H4 (cell line): ENCODE data around the gene IGSF23. TPM values are rescaled to one million over a fixed set of nuclear protein-coding genes. Genes with fewer than 3 reads are reported as not detected.
"Not testable (repeated sequence)": the region's sequence is repeated elsewhere in the genome, so short reads cannot be mapped to it uniquely, and the experiment has no call there.

Experiments
- DNase-seq: peaks from one replicate; pipeline ENCODE4 v3.0.0-alpha.2; 2015; ENCODE audit warnings: low spot score
- total RNA-seq: library from RNA; depleted of rRNA; stranded (reverse); fragments of >200 nt; shearing (Covaris generic); gene quantifications from 2 replicates; pipeline ENCODE4 v1.2.3, GENCODE V29; 2014

Gene IGSF23
- total RNA-seq, 1 experiment from 2014 or later: not detected

DNA sequence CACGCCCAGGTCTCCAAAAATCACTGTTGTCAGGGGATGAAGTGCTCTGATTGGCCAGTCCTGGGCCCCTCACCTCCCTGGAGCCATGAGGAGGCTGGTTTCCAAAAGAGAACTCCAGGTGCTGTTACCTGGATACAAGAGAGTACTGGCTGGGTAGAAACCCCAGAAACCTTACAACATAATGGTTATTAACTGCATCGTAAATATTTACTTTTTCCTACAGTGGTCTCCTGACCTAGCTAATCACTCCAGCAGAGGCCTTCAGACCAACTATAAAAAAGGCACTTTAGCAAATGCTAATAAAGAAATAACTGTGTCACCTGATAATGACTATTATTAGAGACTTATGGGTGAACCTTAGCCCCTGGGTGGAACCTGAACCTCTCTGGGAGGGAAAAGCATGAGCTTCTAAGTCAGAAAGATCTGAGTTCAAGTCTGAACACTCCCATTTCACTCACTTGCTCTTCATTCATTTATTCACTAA lies 1.5 kb upstream of the IGSF23 start:
- no peak for DNase-seq

DNA sequence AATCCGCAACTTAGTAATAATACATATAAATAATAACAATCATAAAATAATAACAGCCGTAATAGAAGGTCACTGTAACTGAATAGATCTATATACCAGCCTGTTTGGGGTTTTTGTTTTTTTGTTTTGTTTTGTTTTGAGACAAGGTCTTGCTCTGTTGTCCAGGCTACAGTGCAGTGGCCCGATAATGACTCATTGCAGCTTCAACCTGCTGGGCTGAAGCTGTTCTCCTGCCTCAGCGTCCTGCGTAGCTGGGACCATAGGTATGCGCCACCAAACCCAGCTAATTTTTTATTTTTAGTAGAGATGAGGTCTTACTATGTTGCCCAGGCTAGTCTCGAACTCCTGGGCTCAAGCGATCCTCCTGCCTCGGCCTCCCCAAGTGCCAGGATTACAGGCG lies 950 bp downstream of the IGSF23 start:
- no peak for DNase-seq

DNA sequence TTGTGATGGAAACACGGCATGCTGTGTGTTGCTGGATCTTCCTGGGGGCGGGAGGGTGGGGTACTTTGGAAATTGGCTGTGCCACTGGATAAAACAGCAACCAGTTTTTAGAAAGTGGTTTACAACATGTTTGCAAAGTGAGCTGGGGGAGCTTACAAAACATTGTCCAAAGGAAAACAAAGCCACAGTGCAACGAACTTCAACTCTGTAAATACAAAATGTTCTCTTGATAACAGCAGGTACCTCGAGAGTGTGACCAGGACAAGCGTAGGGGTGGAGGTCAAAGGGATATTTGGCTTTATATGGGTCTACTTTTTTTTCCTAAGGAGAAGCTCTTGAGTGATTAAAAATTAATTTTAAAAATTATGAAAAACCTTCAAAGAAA lies 2.5 kb downstream of the IGSF23 start:
- DNase-seq: no peak

DNA sequence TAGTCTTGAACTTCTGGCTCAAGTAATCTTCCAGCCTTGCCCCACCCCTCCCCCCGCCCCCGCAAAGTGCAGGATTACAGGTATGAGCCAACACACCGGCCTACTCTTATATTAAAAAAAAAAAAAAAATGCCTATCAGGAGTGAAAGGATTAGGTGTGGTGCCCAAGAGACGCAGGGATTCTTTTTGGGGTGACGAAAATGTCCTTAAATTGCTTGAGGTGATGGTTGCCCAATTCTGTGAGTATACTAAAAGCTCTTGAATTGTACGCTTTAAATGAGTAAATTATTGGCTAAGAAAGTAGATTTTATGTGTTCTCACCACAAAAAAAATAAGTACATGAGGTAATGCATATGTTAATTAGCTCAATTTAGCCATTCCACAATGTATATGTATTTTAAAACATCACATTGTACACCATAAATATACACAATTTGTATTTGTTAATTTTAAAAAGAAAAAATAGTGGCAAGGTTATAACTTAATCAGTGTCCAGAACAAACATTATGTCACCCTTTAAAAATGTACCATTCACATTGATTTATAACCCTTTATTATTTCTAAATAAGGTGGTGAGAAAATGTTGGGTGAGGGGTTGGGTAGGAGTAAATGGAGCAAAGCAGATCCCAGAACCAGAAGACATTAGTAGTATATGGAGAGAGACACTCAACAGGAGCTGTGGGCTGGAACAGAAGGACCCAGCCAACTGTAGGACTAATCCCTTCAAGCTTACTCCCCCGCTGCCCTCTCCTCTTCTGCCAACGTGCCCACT lies 3.9 kb downstream of the IGSF23 start:
- DNase-seq: no peak

DNA sequence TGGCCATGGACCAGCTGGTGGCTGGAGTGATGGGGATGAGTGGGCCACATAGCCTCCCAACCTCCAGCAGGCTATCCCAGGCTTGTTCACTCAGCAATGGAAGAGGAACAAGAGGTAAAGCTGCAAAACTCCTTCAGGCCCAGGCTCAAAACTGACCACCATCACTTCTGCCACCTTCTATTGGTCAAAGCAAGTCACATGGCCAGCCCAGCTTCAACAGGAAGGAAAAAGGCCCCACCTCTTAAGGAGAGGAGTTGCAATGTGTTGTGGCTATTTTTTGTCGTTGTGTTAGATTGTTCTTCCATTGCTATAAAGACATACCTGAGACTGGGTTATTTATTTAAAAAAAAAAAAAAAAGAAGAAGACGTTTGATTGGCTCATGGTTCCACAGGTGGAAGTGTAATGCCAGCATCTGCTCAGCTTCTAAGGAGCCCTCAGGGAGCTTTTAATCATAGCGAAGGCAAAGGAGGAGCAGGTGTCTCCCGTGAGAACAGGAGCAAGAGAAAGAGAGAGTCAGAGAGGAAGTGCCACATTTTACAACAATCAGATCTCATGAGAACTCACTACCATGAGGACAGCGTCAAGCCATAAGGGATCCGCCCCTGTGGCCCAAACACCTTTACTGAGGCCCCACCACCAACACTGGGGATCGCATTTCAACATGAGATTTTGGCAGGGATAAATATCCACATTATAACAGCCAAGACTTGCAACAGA lies 5.4 kb downstream of the IGSF23 start:
- no peak for DNase-seq

DNA sequence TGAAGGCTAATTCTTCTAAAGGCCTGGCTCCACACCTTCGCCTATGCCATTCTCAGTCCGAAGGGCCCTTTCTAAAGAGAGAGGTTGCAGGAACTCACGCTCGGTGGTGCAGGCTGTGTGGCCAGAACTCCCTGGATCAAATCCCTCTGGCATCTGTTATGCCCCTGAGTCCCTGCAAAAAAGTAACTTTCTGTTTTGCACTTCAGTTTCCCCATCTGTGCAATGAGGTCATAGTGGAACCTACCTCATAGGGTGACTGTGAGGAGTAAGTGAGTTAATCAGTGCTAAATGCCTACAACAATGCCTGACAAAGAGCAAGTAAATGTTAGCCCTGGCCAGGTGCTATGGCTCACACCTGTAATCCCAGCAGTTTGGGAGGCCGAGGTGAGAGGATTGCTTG lies 7.3 kb downstream of the IGSF23 start:
- DNase-seq: no peak

DNA sequence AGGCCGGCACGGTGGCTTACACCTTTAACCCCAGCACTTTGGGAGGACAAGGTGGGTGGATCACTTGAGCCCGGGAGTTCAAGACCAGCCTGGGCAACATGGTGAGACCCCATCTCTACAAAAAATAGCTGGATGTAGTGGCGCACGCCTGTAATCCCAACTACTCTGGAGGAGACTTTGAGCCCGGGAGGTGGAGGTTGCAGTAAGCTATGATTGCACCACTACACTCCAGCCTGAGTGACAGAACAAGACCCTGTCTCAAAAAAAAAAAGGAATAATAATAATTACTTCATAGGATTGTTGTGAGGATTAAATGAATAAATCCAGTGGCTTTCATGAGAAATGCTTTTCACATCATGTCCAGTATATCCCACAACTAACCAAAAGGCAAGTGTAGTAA lies 8.0 kb downstream of the IGSF23 start:
- DNase-seq: no peak

DNA sequence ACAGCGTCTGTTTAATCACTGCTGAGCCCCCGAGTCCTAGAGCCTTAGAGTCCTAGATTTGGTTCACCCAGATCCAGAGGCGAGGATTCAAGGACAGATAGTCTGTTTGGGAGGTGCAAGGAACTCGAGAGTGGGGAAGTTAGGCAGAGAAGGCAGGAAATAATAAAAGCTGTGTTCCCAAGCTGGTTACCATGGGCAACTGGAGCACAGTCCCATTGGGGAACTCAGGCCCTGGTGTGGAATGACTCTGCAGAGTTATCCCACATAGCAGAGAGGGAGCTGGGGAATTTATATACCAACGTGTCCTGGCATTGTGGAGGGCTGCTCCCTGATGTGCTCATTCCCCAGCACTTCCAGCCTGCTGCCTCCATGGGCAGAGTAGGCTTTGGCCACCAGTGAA lies 9.7 kb downstream of the IGSF23 start:
- no peak for DNase-seq

DNA sequence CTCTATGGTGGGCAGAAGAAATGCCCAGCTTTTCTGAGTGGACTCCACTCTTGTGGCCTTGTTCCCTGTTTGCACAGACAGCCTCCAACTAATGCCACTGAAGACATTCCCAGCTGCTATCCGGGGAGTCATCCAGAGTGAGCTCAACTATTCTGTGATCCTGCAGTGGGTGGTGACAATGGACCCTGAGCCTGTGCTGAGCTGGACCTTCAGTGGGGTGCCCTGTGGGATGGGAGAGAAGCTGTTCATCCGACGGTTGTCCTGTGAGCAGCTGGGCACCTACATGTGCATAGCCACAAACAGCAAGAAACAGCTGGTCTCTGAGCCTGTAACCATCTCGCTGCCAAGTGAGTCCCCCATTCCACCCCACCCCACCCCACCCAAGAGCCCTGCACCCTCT lies 10.3 kb downstream of the IGSF23 start:
- DNase-seq: no peak

DNA sequence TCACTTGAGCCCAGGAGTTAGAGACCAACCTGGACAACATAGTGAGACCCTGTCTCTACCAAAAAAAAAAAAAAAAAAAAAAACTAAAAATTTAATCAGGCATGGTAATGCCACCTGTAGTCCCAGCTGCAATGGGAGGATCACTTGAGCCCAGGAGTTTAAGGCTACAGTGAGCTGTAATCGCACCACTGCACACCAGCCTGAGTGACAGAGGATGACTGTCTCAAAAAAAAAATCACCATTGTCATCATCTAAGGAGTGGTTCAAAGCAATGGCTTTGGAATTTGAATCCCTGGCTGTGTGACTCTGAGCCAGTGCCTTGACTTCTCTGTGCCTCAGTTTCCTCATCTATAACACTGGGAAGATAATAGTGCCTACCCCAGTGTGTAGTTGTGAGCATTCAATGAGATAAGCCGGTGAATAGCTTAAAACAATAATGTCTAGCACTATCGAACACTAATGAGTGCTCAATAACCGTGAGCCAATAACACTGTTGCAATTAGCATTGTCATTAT lies 11.5 kb downstream of the IGSF23 start:
- DNase-seq: no peak

DNA sequence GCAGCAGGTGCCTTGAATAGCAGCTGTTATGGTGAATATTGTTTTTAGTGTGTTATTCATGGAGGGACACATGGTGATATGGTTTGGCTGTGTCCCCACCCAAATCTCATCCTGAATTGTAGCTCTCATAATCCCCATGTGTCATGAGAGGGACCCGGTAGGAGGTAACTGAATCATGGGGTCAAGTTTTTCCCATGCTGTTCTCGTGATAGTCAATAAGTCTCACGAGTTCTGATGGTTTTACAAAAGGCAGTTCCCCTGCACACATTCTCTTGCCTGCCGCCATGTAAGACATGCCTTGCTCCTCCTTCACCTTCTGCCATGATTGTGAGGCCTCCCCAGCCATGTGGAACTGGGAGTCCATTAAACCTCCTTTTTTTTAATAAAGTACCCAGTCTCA lies 12.3 kb downstream of the IGSF23 start:
- DNase-seq: not testable (repeated sequence)

DNA sequence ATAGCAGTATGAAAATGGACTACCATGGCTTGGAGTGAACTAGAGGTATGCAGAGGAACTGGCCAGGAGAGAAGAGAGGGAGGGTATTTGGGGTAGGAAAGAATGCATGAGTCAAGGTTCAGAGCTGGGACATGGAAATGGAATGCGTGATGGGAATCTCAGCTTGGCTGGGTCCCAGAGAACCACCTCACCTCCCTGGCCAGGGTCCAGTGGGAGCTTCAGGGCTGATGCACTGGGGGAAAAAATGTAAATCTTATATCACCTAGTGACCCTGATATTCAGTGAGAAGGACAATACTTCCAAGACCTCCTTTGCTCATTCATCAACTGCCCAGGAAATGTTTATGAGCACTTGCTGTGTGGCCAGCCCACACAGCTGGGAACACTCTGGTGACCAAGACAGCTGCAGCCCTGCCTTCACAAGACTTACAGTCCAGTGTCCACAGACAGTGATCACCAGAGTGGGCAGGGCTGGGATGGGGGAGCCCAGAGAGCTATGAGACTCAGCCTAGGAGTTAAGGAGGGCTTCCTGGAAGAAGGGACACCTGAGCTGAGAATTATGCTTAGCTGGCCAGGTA lies 12.8 kb downstream of the IGSF23 start:
- DNase-seq: peak; percentile 67

DNA sequence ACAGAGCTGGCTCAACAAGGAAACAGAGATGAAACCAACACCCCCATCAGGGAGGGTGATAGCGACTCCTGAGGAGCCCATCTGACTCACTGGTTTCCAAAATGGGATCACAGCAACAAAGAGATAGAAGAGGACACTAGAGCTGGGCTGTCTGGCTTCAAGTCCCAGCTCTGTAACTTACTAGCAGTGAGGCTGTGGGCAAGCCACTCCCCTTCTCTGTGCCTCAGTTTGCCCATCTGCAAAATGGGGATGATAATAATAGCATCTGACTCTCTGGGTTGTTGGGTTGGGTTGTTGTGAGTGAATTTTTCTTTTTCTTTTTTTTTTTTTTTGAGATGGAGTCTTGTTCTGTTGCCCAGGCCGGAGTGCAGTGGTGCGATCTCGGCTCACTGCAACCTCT lies 14.3 kb downstream of the IGSF23 start:
- no peak for DNase-seq

DNA sequence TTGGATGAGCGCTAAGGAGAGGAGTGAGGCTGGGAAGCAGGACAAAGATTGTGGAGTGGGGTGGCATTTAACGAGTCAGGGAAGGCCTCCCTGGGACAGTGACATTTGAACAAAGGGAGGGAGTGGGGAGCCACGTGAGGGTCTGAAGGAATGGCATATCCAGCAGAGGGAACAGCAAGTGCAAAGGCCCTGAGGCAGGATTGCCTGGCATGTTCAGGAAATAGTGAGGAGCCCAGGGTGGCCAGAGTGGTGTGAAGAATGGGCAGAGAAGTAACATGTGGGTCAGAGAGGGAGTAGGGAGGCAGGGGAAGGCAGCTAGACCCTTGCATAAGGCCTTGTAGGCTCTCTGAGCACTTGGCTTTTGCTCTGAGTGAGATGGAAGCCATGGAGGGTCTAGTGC lies 15.4 kb downstream of the IGSF23 start:
- no peak for DNase-seq

DNA sequence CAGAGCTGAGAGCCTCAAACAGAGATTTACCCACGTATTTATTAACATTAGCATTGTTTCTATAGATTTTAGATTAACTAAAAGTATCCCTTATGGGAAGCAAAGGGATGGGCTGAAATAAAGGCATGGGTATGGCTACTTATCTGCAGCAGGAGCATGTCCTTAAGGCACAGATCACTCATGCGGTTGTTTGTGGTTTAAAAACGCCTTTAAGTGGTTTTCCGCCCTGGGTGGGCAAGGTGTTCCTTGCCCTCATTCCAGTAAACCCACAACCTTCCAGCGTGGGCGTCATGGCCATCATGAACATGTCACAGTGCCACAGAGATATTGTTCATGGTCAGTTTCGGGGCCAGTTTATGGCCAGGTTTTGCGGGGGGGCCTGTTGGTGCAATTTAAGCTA lies 18.2 kb downstream of the IGSF23 start:
- not testable (repeated sequence) for DNase-seq

DNA sequence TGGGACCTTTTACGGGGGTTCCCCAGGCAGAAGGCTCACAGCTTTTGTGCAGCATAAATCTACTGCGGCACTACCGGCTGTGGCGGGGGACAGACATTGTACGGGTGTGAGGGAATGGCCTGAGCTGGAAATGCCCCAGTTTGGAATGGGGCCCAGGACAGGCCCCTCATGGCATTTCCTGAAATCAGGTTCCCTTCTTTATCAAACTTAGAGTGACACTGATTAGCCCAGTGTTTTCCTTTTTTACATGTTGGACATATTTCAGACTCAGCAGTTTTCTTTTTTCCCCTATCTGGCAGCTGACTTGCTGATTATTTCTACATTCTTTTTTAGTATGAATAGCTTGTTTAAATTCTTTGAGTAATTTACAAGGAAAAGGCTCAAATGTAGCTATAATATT lies 20.7 kb downstream of the IGSF23 start:
- DNase-seq: not testable (repeated sequence)

DNA sequence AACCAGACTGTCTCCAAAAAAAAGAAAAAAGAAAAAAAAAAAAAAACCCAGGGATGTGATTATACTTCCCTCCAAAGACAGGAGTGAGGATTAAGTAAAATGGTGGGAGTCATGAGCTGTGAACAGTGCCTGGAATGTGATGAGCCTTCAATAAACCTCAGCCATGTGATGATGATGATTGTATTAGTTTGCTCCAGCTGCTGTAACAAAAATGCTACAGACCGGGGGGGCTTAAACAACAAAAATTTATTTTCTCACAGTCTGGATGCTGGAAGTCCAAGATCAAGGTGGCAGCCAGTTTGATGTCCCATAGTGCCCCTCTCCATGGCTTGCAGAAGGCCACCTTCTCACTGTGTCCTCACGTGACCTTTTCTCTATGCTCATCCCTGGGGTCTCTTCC lies 21.4 kb downstream of the IGSF23 start:
- DNase-seq: no peak

DNA sequence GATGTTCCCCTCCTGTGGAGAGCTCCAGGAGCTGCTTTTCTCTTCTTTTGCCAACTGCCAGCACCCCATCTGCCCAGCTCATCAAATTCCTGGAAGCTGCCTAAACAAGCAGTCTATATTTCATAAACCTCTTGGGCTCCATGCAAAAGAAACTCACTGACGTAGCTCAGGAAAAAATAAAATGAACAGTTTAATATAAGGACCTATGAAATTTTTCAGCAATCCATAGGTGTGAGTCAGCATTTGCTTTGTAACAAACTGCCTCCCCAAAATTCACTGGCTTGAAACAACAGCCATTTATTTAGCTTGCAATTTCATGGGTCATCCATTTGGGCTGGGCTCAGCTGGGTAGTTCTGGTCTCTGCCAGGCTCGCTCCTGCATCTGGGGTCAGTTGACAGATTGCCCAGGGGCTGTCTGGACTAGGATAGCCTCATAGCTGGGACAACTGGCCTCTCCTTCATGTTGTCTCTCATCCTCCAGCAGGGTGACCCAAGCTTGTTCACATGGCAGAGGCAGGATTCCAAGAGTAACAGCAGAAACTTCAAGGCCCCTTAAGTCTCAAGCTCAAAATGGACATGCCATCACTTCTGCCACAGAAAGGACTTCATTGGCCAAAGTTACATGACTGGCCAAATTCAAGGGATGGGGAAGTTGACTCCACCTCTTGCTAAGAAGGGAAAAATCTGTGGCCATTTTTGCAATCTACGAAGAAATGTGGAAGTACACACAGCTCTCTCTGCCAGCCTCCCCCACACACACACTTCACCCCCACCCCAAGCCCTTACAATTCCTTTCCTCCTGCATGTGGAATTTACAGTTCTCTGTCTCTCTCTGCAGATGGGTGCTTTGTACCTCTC lies 22.4 kb downstream of the IGSF23 start:
- no peak for DNase-seq

DNA sequence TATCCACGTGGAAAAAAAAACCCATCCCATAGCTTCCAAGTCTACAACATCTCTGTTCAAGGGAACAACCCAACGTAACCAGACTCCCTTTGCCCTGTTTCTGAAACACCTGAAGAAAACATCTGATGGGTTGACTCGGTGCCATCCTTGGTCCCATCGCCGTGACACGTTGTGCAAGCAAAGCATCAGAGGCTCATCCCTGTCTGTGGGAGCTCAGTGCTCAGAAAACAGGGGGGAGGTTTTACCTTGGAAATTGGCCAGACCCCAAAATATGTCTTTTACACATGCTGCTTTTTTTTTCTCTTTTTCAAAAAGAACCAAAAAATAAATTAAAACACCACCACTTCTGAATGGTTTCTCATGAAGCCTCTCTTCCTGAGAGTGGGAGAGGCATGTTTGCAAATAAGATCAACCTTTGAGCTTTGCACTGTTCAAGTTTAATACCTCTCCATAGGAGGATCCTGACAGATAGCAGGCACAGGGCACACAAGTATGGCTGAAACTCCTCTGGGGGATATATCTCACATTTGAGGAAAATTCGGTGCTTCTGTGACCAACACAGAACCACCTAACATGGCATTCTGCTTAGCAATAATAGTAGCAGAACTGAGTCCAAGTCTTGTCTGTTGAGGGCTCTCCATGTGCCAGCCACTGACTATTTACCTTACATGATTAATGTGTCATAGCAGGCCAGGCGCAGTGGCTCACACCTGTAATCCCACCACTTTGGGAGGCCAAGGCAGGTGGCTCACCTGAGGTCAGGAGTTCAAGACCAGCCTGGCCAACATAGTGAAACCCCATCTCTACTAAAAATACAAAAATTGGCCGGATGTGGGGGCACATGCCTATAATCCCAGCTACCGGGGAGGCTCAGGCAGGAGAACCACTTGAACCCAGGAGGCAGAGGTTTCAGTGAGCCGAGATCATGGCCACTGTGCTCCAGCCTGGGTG lies 23.4 kb downstream of the IGSF23 start:
- no peak for DNase-seq

DNA sequence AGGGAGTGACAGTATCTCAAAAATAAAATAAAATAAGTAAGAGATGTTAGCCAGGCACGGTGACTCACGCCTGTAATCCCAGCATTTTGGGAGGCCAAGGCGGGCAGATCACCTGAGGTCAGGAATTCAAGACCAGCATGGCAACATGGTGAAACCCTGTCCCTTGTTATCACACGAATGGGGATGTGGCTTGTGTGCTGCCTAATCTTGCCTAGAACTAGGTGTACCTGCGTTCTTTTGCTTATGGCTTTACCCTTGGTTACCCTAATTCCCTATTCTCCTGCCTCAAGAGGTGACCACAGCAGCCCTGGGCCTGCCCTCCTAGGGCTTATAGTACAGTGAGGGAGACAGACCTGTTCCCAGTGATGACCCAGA lies 24.0 kb downstream of the IGSF23 start:
- DNase-seq: no peak

DNA sequence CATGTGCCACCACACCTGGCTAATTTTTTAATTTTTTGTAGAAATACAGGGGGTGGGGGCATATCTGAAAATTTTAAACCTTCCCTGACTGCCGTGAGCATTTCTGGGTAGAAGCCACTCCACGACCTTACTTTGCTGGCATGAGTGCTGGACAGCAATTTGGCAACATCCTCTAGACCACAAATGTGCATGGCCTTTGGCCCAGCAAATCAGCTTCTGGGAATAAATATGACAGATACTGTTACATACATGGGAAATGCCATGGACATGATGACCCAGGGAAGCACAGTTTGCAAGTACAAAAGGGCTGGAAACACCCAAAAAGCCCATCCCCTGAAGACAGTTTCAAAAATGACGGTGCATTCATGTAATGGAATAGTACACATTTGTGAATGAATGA lies 27.2 kb downstream of the IGSF23 start:
- DNase-seq: no peak
